ENCODE results near the gene SLC25A31. TPM values are rescaled to one million over a fixed set of nuclear protein-coding genes. Genes with fewer than 3 reads are reported as not detected.

Gene SLC25A31
- total RNA-seq (2014; rRNA removed; shearing (Covaris generic)) = not detected in 2 replicates
- not detected in 2 replicates for polyA plus RNA-seq (2015; cell fraction: cytosol; rRNA removed)
- polyA plus RNA-seq (2015; cell fraction: nucleus; rRNA removed) = 0.32 TPM in 1 of 2 replicates, not detected in the other

GRCh38 chr4:127730142-127730913 is at the start of gene SLC25A31:
SLC25A31 (plus strand) TSS chr4:127730400; CDS start chr4:127730546, 146 bp downstream.
- in situ Hi-C loops (cut with HindIII; ENCODE audit: low pct_unique_long_range_greater_than_20kb, low sequenced_read_pairs) = no loop called here

GRCh38 chr4:127685292-127685691 is 44.9 kb upstream of the SLC25A31 start:
- DNase-seq (ENCODE audit: low read depth, low spot score) = no peak
- in situ Hi-C loops (cut with HindIII; ENCODE audit: low pct_unique_long_range_greater_than_20kb, low sequenced_read_pairs) = no loop called here

More at GRCh38 chr4:127730142-127730913, at the start of gene SLC25A31:
- no peak for DNase-seq (ENCODE audit: low read depth, low spot score)

- in situ Hi-C loops (cut with HindIII; ENCODE audit: low pct_unique_long_range_greater_than_20kb, low sequenced_read_pairs) = no loop called here
- no peak for DNase-seq (ENCODE audit: low read depth, low spot score)
Observed at GRCh38 chr4:127686658-127687057, 43.5 kb upstream of the SLC25A31 start.

GRCh38 chr4:127687580-127687979 is 42.6 kb upstream of the SLC25A31 start:
- in situ Hi-C loops (cut with HindIII; ENCODE audit: low pct_unique_long_range_greater_than_20kb, low sequenced_read_pairs) = no loop called here
- no peak for DNase-seq (ENCODE audit: low read depth, low spot score)

- in situ Hi-C loops (cut with HindIII; ENCODE audit: low pct_unique_long_range_greater_than_20kb, low sequenced_read_pairs) = no loop called here
Observed at GRCh38 chr4:127698789-127699200, 31.4 kb upstream of the SLC25A31 start.

GRCh38 chr4:127708985-127709384 is 21.2 kb upstream of the SLC25A31 start:
- no peak for DNase-seq (ENCODE audit: low read depth, low spot score)
- in situ Hi-C loops (cut with HindIII; ENCODE audit: low pct_unique_long_range_greater_than_20kb, low sequenced_read_pairs) = no loop called here

More at GRCh38 chr4:127698789-127699200, 31.4 kb upstream of the SLC25A31 start:
- no peak for DNase-seq (ENCODE audit: low read depth, low spot score)

- no peak for DNase-seq (ENCODE audit: low read depth, low spot score)
- in situ Hi-C loops (cut with HindIII; ENCODE audit: low pct_unique_long_range_greater_than_20kb, low sequenced_read_pairs) = no loop called here
Observed at GRCh38 chr4:127709456-127709855, 20.7 kb upstream of the SLC25A31 start.

- in situ Hi-C loops (cut with HindIII; ENCODE audit: low pct_unique_long_range_greater_than_20kb, low sequenced_read_pairs) = no loop called here
- DNase-seq (ENCODE audit: low read depth, low spot score) = no peak
Observed at GRCh38 chr4:127731406-127731805, 1.2 kb downstream of the SLC25A31 start.

- in situ Hi-C loops (cut with HindIII; ENCODE audit: low pct_unique_long_range_greater_than_20kb, low sequenced_read_pairs) = no loop called here
Observed at GRCh38 chr4:127732623-127733328, 2.6 kb downstream of the SLC25A31 start.

GRCh38 chr4:127734976-127735375 is 4.8 kb downstream of the SLC25A31 start:
- no peak for DNase-seq (ENCODE audit: low read depth, low spot score)
- in situ Hi-C loops (cut with HindIII; ENCODE audit: low pct_unique_long_range_greater_than_20kb, low sequenced_read_pairs) = no loop called here

More at GRCh38 chr4:127732623-127733328, 2.6 kb downstream of the SLC25A31 start:
- peak; percentile 75 for DNase-seq (ENCODE audit: low read depth, low spot score)

- in situ Hi-C loops (cut with HindIII; ENCODE audit: low pct_unique_long_range_greater_than_20kb, low sequenced_read_pairs) = no loop called here
- DNase-seq (ENCODE audit: low read depth, low spot score) = no peak
Observed at GRCh38 chr4:127737295-127737694, 7.1 kb downstream of the SLC25A31 start.

- in situ Hi-C loops (cut with HindIII; ENCODE audit: low pct_unique_long_range_greater_than_20kb, low sequenced_read_pairs) = no loop called here
- DNase-seq (ENCODE audit: low read depth, low spot score) = no peak
Observed at GRCh38 chr4:127741247-127741646, 11.0 kb downstream of the SLC25A31 start.

- DNase-seq (ENCODE audit: low read depth, low spot score) = no peak
- in situ Hi-C loops (cut with HindIII; ENCODE audit: low pct_unique_long_range_greater_than_20kb, low sequenced_read_pairs) = no loop called here
Observed at GRCh38 chr4:127747883-127748282, 17.7 kb downstream of the SLC25A31 start.

- no peak for DNase-seq (ENCODE audit: low read depth, low spot score)
- in situ Hi-C loops (cut with HindIII; ENCODE audit: low pct_unique_long_range_greater_than_20kb, low sequenced_read_pairs) = no loop called here
Observed at GRCh38 chr4:127748957-127749356, 18.8 kb downstream of the SLC25A31 start.

GRCh38 chr4:127756906-127757305 is 26.7 kb downstream of the SLC25A31 start:
- no peak for DNase-seq (ENCODE audit: low read depth, low spot score)
- in situ Hi-C loops (cut with HindIII; ENCODE audit: low pct_unique_long_range_greater_than_20kb, low sequenced_read_pairs) = no loop called here

GRCh38 chr4:127759228-127759820 is 29.1 kb downstream of the SLC25A31 start:
- no peak for DNase-seq (ENCODE audit: low read depth, low spot score)
- in situ Hi-C loops (cut with HindIII; ENCODE audit: low pct_unique_long_range_greater_than_20kb, low sequenced_read_pairs) = no loop called here

GRCh38 chr4:127759893-127760292 is 29.7 kb downstream of the SLC25A31 start:
- in situ Hi-C loops (cut with HindIII; ENCODE audit: low pct_unique_long_range_greater_than_20kb, low sequenced_read_pairs) = no loop called here
- no peak for DNase-seq (ENCODE audit: low read depth, low spot score)
